ENCODE data around the gene TATDN3.
"Not testable (repeated sequence)": the region's sequence is repeated elsewhere in the genome, so short reads cannot be mapped to it uniquely, and the experiment has no call there.

The TATDN3 gene, protein sequence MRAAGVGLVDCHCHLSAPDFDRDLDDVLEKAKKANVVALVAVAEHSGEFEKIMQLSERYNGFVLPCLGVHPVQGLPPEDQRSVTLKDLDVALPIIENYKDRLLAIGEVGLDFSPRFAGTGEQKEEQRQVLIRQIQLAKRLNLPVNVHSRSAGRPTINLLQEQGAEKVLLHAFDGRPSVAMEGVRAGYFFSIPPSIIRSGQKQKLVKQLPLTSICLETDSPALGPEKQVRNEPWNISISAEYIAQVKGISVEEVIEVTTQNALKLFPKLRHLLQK

GRCh38 chr1:212791676-212792395 is at the start of gene TATDN3, which contains the start of gene NSL1:
Gene TATDN3, plus strand, starts transcription at chr1:212791894. Its CDS starts 28 bp downstream, at chr1:212791922.
Gene NSL1, minus strand, starts transcription at chr1:212791777. Its CDS starts 14 bp downstream, at chr1:212791763.
- peak; percentile 51 for DNase-seq (ENCODE audit: low spot score)

DNA sequence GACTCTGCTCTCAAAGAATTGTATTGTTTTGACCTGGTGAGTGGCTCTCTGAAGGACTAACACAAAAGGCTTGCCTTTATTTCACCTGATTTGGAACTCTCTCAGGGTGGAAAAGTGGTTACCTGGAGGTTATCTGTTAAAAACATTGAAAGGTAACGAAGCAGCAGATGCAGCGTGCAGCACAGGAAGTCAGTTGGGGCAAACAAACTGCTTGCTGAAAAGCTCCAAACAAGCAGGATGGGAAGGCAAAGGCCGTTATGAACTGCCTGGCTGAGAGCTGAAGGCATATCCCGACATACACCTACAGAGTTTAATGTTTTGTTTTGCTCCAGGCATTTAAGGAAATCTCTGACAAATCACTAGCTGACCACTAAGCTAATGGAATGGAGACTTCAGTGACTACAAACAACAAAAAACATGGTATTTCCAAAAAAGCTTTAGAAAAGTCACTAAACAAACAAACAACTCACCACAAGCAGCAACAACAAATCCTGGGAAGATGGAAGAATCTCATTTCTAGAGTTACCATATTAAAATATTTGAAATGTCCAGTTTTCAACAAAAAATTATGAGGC is 47.7 kb upstream of the TATDN3 start:
- DNase-seq (ENCODE audit: low spot score) = no peak

- no peak for DNase-seq (ENCODE audit: low spot score)
These were observed 46.4 kb upstream of the TATDN3 start for GRCh38 chr1:212745303-212745702.

DNA sequence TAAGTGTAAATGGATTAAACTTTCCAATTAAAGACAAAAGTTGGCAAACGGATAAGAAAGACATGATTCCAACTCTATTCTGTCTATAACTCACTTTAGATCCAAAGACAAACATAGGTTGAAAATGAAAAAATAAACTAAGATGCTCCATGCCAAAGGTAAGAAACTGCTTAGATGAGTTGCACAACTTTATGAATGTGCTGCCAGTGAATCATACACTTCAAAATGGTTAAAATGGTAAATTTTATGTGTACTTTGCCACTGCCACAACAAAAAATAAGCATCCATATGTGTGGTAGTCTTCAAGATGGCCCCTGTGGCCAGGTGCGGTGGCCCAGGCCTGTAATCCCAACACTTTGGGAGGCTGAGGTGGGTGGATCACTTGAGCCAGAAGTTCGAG is 45.1 kb upstream of the TATDN3 start:
- DNase-seq (ENCODE audit: low spot score) = no peak

- no peak for DNase-seq (ENCODE audit: low spot score)
These were observed 41.7 kb upstream of the TATDN3 start for GRCh38 chr1:212749821-212750535.

- no peak for DNase-seq (ENCODE audit: low spot score)
These were observed 39.3 kb upstream of the TATDN3 start for GRCh38 chr1:212752252-212752933.

- no peak for DNase-seq (ENCODE audit: low spot score)
These were observed 38.7 kb upstream of the TATDN3 start for GRCh38 chr1:212752934-212753497.

GRCh38 chr1:212753749-212754148 is 37.9 kb upstream of the TATDN3 start:
- no peak for DNase-seq (ENCODE audit: low spot score)

DNA sequence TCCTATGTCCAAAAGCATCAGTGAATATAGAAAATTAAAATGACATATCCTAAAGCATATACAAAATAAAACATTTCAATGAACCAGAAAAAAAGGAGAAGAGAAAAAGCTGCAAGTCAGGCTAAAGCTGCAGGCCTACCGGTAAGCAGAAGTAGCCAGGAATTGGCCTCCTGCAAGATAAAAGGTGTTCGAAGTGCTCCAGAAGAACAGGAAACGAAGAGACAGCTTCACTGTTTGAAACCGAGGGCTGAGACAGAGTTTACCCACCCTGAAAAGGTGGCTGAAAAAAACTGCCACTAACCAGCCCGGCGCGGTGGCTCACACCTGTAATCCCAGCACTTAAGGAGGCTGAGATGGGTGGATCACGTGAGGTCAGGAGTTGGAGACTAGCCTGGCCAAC is 37.5 kb upstream of the TATDN3 start:
- DNase-seq (ENCODE audit: low spot score) = no peak

DNA sequence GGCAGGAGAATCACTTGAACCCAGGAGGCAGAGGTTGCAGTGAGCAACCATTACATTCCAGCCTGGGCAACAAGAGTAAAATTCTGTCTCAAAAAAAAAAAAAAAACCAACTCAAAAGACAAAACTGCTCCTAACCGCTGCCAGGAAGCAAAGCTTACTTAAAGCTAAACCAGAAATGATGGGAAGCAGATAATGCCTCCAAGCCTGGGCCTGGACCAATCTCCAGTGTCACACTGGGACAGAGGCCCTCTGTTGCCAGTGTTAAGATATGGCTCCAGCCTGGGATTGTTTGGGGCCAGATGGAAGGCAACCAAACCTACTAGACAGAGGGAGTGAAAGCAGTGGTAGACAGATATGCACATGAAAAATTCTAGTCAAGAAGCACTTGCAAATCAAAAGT is 37.0 kb upstream of the TATDN3 start:
- no peak for DNase-seq (ENCODE audit: low spot score)

GRCh38 chr1:212759683-212760082 is 32.0 kb upstream of the TATDN3 start:
- DNase-seq (ENCODE audit: low spot score) = no peak

DNA sequence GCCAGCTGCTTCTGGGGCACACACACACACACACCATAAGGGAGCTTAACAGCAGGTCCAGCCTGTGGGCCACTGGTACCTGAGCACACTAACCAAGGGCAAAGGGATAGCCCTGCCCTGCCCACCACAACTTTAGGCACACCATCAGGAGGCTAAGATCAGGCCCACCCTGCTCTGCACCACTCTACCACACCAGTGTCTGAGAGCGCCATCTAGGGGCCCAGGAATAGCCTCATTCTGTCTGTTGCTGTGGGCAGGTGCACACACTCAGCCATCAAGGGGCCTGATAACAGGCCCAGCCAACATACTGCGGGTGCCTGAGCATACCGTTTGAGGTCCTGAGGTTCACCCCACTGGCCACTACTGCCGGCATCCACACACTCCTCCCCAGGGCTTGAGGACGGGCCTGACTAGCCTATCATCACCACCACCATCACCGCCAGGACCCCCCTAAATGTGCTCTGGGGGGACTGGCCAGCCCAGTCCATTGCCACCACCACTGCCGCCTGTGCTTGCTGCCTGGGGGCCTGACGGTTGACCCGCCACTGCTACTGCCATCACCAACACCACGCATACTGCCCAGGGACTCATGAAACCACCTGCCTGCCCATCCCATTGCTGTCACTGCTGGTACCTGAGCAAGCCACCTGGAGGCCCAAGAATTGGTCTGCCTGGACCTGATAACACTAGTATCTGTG is 31.4 kb upstream of the TATDN3 start:
- DNase-seq (ENCODE audit: low spot score) = no peak

DNA sequence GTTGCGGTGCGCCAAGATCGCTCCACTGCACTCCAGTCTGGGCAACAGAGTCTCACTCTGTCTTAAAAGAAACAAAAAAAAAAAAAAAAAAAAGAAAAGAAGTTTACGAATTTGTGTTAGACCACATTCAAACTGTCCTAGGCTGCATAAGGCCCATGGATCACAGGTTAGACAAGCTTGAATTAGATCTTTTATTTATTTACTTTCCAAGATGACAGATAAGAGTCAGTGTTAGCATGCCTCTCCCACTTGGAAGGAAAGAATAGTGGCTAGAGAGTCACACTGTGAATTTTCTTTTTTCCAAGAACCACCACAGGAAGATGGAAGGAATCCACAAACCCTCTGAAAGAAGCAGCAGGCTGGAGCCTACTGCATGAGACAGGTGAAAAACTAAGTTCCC is 29.5 kb upstream of the TATDN3 start:
- no peak for DNase-seq (ENCODE audit: low spot score)

- no peak for DNase-seq (ENCODE audit: low spot score)
These were observed 28.9 kb upstream of the TATDN3 start for GRCh38 chr1:212762839-212763238.

GRCh38 chr1:212764718-212765281 is 26.9 kb upstream of the TATDN3 start:
- DNase-seq (ENCODE audit: low spot score) = not testable (repeated sequence)

GRCh38 chr1:212766825-212767224 is 24.9 kb upstream of the TATDN3 start:
- DNase-seq (ENCODE audit: low spot score) = not testable (repeated sequence)

DNA sequence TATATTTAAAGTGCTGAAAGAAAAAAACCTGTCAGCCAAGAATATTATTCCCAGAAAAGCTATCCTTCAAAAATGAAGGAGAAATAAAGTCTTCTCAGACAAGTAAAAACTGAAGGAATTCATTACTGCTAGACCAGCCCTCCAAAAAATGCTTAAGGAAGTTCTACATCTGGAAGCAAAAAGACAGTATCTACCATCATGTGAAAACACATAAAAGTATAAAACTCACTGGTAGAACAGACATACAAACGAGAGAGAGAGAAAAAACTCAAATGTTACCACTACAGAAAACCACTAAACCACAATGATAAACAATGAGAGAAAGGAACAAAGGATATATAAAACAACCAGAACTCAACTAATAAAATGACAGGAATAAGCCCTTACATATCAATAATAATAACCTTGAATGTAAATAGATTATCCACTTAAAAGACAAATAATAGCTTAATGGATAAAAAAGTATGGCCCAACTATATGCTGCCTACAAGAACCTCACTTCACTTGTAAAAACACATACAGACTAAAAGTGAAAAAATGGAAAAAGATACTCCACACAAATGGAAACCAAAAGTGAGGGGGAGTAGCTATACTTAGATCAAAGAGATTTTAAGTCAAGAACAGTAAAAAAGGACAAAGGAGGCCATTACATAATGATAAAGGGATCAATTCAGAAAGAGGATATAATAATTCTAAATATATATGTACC is 22.1 kb upstream of the TATDN3 start:
- DNase-seq (ENCODE audit: low spot score) = no peak

DNA sequence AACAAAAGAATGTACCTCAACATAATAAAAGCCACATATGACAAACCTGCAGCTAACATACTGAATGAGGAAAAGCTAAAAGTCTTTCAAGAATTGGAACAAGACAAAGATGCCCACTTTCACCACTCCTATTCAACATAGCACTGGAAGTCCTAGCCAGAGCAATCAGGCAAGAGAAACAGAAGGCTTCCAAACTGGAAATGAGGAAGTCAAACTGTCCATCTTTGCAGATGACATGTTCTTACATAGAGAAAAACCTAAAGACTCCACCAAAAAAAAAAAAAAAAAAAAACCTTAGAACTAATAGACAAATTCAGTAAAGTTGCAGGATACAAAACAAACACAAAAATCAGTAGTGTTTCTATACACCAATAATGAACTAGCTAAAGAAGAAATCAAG is 20.4 kb upstream of the TATDN3 start:
- DNase-seq (ENCODE audit: low spot score) = no peak

- DNase-seq (ENCODE audit: low spot score) = no peak
These were observed 18.7 kb upstream of the TATDN3 start for GRCh38 chr1:212773011-212773410.

GRCh38 chr1:212774584-212774983 is 17.1 kb upstream of the TATDN3 start:
- no peak for DNase-seq (ENCODE audit: low spot score)
